HG03064 (cell line): ENCODE data around the gene RGS12.
"Not testable (repeated sequence)": the region's sequence is repeated elsewhere in the genome, so short reads cannot be mapped to it uniquely, and the experiment has no call there.

Source experiments
- ATAC-seq: cut with Tn5 transposase; IDR thresholded peaks from one replicate; pipeline ENCODE4 v1.9.1; 2021; ENCODE audit warnings: low read depth; ENCODE audit not compliant: unreplicated experiment

The RGS12 gene

DNA sequence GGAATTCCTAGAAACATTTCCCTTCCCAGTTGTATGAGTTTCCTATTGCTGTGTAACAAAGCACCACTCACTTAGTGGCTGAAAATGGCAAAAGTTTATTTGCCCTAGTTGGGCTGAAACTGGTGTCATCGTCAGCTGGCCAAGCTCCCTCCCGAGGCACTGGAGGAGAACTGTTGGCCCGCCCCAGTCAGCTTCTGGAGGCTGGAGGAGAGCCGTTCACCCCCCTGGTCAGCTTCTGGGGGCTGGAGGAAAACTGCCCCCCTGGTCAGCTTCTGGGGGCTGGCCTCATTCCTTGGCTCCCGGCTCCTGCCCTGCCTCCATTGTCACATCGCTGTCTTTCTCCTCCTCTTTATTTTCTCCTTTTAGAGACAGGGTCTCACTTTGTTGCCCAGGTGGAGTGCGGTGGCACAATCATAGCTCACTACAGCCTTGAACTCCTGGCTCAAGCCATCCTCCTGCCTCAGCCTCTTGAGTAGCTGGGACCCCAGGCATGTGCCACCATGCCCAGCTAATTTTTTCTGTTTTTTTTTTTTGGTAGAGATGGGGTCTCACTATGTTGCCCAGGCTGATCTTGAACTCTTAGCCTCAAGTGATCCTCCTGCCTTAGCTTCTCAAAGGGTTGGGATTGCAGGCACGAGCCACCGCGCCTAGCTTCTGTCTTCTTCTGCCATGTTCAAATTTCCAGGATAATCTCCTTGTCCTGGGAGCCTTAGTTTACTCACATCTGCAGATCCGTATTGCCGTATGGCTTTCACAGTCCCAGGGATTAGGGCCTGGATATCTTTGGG, 3.2 kb downstream of the RGS12 start:
- ATAC-seq, result no peak

DNA sequence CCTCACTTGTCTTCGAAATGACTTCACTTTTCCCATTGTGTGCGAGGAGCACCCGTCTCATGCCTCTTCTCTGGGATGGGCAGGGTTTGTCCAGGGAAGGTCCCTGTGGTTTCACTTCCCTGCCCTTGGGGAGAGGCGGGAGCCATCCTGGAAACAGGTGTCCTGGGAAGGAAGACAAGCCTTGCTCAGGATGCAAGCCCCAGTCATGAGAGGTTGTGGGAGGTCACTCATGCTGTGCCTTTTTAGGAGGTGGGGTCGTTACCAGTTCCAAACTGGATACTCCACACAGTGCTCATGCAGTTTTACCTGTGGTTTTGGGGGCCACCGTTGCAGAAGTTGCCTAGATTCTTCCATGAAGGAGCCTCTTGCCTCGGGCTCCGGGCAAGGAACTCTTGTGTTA, 3.8 kb downstream of the RGS12 start:
- no peak for ATAC-seq

GRCh38 chr4:3297066-3297859, 4.4 kb downstream of the RGS12 start:
- ATAC-seq, result no peak

DNA sequence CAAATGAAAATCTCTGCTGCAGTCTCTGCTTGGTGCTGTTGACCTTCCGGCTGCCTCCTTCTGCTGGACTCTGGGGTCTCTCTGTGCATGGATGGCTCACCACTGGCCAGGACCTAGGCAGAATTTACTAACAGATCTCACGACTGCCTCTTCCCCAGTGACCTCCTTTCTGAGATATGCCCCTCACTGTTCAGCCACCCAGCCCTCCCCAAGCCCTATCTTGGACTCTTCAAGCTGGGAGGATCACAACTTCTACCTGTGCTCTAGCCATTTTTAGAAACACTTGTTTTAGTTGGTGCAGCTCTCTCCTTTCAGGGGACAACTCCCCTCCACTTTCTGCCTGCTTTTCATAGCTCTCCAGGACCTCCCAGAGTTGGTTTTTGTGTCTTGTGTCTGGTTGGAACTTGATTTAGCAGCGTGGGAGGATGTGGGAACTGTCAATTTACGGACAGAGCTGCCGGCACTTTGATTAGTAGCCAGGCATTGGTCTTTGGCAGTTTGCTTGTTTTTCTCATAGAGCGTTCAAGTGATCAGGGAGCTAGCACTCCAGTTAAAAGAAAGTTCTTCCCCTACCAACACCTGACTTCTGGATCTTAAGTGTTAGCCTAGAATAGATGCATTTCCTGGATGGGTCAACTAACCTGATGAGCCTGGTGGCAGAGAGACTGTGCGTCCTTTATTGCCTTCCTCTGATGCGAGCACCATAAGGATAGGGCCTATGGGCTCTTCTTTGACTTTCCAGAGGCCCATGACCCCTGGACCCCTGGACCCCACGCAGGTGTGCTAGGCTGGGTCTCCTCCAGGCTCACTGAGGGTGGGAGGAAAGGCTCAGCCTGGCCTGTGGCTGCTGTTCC, 6.5 kb downstream of the RGS12 start:
- no peak for ATAC-seq

GRCh38 chr4:3299976-3300671, 7.3 kb downstream of the RGS12 start:
- no peak for ATAC-seq

DNA sequence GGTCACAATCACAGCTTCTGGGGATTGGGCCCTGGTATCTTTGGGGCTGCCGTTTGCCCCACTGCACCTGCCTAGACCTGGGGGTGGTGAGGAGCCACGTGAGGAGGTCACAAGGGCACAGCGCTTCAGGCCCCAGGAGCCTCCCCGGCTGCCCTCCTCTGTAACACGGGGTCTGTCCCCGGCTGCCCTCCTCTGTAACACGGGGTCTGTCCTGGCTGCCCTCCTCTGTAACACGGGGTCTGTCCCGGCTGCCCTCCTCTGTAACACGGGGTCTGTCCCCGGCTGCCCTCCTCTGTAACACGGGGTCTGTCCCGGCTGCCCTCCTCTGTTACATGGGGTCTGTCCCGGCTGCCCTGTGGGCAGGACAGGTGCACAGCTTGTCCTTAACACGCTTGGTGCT, 8.1 kb downstream of the RGS12 start:
- not testable (repeated sequence) for ATAC-seq

DNA sequence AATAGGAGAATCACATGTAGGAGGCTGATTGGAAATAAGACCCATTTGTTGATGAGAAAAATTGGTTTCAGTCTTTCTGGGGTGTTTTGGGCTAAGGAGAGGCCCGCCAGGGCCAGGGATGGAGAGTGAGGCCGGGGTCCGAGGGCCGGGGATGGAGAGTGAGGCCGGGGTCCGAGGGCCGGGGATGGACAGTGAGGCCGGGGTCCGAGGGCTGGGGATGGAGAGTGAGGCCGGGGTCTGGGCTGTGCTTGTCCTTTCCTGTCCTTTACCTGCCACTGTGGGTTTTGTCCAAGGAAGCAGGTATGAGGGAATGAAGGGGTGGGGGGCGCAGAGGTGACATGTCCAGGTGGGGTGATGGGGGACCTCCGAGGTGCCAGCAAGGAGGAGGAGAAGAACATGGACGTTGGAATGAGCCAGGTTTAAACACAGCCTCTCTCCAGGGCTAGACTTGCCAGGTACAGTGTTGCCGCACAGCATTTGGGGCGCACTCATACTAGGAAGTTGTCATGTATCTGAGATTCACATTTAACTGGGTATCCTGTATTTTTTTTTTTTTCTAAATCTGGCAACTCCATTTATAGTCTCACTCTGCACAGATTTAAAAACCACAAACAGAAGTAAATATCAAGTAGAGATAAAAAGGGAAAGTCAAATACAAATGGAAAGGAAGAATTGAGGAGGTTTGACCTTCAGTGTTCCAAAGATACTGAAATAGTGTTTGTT, 8.8 kb downstream of the RGS12 start:
- ATAC-seq, result no peak

GRCh38 chr4:3302173-3302785, 9.5 kb downstream of the RGS12 start:
- ATAC-seq, result no peak

DNA sequence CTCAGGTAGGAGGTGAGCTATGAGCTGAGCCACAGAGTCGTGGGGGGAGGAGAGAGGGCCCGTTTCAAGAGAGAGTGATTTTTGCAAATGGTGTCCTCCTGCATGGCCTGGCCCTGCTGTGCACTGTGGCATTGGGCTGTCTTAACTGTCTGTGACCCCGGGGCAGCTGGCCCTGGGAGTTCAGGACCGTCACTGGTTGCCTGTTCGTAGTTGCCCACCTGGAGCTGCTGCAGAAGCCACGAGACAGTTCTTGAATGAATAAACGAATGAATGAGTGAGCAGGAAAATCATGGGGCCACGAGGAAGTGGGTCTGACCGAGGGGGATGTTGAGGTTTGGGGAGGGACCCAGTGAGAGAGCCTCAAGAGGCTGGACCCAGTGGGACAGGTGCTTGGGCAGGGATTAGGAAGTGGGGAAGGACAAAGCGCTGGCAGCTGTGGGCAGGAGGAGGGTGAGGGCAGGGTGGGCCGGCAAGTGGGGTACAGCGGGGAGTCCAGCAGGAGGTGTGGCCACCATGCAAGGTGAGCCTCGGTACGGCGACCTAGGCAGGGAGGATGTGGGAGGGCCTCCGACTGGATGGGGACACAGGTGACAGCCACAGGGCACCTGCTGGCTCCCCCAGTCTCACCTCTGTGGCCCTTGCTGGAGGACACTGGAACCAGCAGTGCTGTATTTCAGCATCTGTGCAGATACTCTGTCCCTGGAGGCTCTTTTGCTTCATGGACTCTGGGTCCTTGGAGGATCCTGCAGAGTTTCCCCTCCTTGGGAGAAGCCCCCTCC, 10.2 kb downstream of the RGS12 start:
- ATAC-seq, result no peak

DNA sequence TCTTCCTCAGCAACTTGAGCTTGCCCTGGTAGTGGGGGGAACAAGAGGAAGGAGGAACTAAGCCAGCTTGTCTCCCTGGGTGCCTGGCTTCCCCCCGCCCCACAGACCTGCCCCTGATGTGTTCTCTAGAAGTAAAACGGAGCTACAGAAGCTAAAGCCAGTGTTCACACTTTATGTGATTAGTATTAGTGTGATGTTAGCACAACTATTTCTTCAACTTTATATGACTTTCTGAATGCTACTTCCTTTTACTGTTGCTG, 10.7 kb downstream of the RGS12 start:
- ATAC-seq, result no peak

DNA sequence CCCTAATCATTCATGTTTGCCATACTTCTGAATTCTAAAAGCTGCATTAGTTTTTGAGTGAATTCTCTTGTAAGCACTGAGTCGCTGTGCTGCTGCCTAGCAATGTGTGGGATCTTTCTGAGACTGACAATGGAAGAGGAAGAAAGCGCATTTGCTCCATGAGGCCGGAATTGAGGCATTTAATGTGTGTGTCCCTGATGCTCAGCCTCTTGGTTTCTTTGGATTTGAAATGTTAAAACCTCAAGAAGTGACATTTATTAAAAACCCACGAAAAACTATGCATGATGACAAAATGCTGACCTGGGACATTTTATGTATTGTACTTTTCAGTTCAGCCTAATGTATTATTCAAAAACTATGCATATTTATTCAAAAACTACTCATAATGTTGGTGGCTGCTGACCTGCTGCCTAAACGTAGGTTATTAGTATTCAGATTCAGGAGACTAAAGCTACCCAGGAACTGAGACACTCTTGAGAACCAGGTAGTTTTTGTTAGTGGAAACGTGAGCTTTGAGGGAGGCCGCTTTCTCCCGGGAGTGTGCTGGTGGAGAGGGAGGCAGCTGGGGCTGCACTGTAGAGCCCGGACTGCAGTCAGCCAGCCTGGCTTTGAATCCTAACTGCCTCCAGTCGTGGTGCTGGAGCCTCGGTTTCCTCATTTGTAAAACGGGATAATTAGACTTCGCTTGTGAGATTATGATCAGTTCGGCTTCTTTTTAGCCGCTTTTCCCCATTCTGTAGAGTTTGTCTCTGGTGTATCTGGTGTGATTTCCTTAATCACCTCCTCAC, 11.3 kb downstream of the RGS12 start:
- no peak for ATAC-seq

GRCh38 chr4:3304831-3305609, 12.2 kb downstream of the RGS12 start:
- ATAC-seq, result no peak

DNA sequence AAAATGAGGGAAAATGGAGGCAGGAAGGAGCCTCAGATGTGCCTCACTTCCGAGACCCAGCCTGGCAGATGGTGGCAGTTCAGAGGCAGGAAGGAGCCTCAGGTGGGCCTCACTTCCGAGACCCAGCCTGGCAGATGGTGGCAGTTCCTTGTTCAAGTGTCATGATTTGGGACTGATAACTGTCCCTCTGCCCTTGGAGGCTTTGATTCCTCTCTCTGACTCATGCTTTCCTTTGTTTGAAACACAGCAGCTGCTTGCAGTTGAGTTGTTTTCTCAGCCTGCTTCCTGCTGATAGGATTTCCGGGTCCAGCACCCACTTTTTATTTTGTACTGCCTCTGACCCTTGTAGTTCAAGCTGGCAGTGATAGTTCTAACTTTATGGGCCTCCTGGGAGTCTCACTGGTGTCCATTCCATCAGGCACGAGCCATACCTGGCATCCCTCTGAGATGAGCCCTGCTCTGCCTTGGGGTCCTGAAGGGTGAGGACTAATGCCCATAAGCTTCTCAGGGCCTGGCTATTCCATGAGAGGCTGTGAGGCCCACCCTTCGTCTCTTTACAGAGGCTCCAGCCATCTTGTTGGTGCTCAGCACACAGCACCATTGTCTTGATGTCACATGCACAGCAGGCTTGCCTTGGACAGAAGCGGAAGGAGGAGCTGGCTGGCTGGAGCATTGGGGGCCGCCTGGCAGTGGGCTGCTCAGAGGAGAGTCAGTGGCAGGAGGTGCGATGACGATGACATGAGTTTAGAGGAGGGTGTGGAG, 13.0 kb downstream of the RGS12 start:
- ATAC-seq, result no peak

GRCh38 chr4:3306450-3306849, 13.6 kb downstream of the RGS12 start:
- ATAC-seq, result no peak

DNA sequence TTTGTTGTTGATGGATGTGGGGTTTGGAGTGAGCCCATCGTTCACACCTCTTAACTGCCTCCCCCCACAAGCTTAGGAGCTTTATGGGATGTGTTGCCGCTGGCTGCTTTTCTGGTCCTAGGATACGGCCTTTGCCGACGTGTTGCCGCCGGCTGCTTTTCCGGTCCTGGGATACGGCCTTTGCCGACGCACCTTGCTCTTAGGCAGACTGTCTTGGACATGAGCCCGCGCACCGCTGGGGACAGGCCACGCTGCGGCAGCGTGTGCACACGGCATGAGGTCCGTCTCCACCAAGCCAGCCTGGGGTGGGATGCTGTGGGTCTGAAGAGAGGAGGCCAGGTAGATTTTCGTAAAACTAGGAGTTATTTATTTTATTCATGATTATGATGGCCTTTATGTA, 14.2 kb downstream of the RGS12 start:
- no peak for ATAC-seq

DNA sequence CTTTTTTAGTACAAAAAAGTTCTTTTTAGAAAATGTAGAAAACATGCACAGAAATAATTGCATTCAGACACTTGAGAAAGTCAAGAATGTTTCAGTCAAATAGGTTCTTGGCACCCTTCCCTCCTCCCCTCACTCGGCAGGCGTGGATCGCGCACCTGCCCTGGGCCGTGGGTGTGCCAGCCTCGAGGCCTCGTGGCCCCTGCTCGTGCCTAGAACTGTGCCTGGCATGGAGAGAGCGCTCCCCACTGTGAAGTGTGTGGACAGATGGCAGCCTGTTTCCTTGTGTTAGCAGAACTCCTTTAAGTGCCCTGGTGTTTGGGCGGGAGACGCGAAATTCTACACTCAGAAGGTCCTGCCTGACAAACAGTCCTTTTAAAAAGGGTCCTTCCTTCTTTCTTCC, 14.7 kb downstream of the RGS12 start:
- ATAC-seq, result no peak
